CD4-positive, alpha-beta T cell treated with Interleukin-2 at 100 ng/mL for 4 hours (primary cell): ENCODE measurements around the gene CYP2W1.
"Not testable (repeated sequence)": the region's sequence is repeated elsewhere in the genome, so short reads cannot be mapped to it uniquely, and the experiment has no call there.

Experiments used
- DNase-seq: peaks from one replicate; pipeline ENCODE4 v3.0.0-alpha.2; 2020; ENCODE audit warnings: low spot score

Gene CYP2W1

GRCh38 chr7:999149-999879, 16.3 kb downstream of the CYP2W1 start:
- DNase-seq = no peak

- no peak for DNase-seq
Observed at GRCh38 chr7:999941-1000935, 17.3 kb downstream of the CYP2W1 start.

GRCh38 chr7:1001069-1001770, 18.2 kb downstream of the CYP2W1 start:
- DNase-seq = not testable (repeated sequence)

GRCh38 chr7:1002026-1002425, 19.0 kb downstream of the CYP2W1 start:
- not testable (repeated sequence) for DNase-seq

- not testable (repeated sequence) for DNase-seq
Observed at GRCh38 chr7:1002445-1002844, 19.5 kb downstream of the CYP2W1 start.

GRCh38 chr7:1004018-1004852, 21.3 kb downstream of the CYP2W1 start:
- DNase-seq = no peak

- DNase-seq = no peak
Observed at GRCh38 chr7:1005303-1005702, 22.3 kb downstream of the CYP2W1 start.

GRCh38 chr7:1007901-1008300, 24.9 kb downstream of the CYP2W1 start:
- no peak for DNase-seq

GRCh38 chr7:1008733-1009363, 25.9 kb downstream of the CYP2W1 start:
- no peak for DNase-seq

GRCh38 chr7:1009747-1010146, 26.8 kb downstream of the CYP2W1 start:
- DNase-seq = no peak

- DNase-seq = no peak
Observed at GRCh38 chr7:1010226-1010625, 27.2 kb downstream of the CYP2W1 start.

- peak; percentile 46 for DNase-seq
Observed at GRCh38 chr7:1011297-1012003, 28.5 kb downstream of the CYP2W1 start.

GRCh38 chr7:1012004-1012715, 29.2 kb downstream of the CYP2W1 start:
- DNase-seq = no peak

GRCh38 chr7:1012716-1013095, 29.7 kb downstream of the CYP2W1 start:
- no peak for DNase-seq

- no peak for DNase-seq
Observed at GRCh38 chr7:1013581-1013980, 30.6 kb downstream of the CYP2W1 start.

GRCh38 chr7:1014681-1015080, 31.7 kb downstream of the CYP2W1 start:
- no peak for DNase-seq

- no peak for DNase-seq
Observed at GRCh38 chr7:1015196-1016121, 32.5 kb downstream of the CYP2W1 start.
